Uterus (tissue), 2 donors: Measurements from ENCODE around the gene CNN2.

Experiments used
- POLR2A ChIP-seq, 2 donors: fragments of 450-650 bp; IDR thresholded peaks; one replicate each; pipeline ENCODE4 v1.6.1; 2016; ENCODE audit warnings: antibody characterized with exemption in 2 of 2, mild to moderate bottlenecking in 1 of 2, moderate library complexity in 1 of 2
- TF ChIP-seq, protein P1 (sequence below), 4 experiments: fragments of 200-600 bp in 2 of 4; fragments of 450-650 bp in 2 of 4; sonication (generic) in 2 of 4; IDR thresholded peaks; one replicate each; pipeline ENCODE4 v1.5.1; 2016 to 2019; ENCODE audit warnings: antibody characterized with exemption in 4 of 4, mild to moderate bottlenecking in 2 of 4, moderate library complexity in 1 of 4

DNA sequence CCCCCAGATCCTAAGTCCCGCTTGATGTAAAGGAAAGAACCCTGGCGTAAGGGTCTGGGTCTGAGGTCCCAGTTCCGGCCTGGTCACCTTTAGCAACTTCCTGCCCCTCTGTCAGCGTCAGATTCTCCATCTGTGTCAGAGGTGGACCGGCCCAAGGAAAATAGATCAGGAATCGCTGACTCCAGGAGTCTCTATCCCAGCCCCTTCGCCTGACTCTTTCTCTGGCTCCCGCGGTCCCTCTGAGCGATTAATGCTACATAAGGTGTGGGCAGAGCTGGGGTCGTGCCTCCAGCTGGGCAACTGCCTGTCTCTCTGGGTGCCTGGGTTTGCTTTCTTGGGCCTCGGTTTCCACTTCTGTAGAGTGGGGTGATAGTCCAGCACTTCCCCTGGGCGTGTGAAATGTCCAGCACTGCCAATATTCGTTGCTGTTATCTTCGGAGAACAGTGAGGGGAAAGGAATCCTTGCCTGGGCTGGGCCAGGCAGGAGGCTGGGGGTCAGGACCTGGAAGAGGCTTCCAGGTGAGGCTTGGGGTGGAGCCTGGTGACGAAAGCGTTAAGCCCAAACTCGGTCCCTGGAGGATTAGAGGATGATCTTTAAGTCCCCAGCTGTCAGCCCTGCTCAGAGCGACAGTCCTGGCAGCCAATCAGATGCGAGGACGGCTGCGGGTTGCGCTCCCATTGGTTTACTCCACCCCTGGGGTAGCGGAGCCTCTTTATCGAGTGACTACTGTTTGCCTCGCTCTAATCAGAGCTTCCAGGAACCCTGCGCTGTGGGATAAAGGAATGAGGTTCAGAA lies 14.3 kb downstream of the CNN2 start:
- TF ChIP-seq, protein P1, sequence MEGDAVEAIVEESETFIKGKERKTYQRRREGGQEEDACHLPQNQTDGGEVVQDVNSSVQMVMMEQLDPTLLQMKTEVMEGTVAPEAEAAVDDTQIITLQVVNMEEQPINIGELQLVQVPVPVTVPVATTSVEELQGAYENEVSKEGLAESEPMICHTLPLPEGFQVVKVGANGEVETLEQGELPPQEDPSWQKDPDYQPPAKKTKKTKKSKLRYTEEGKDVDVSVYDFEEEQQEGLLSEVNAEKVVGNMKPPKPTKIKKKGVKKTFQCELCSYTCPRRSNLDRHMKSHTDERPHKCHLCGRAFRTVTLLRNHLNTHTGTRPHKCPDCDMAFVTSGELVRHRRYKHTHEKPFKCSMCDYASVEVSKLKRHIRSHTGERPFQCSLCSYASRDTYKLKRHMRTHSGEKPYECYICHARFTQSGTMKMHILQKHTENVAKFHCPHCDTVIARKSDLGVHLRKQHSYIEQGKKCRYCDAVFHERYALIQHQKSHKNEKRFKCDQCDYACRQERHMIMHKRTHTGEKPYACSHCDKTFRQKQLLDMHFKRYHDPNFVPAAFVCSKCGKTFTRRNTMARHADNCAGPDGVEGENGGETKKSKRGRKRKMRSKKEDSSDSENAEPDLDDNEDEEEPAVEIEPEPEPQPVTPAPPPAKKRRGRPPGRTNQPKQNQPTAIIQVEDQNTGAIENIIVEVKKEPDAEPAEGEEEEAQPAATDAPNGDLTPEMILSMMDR (IDR thresholded peaks at IDR 0.05): no peak
- TF ChIP-seq POLR2A (IDR thresholded peaks at IDR 0.05): no peak
